ENCODE results near the gene DARS1.

The DARS1 gene

DNA sequence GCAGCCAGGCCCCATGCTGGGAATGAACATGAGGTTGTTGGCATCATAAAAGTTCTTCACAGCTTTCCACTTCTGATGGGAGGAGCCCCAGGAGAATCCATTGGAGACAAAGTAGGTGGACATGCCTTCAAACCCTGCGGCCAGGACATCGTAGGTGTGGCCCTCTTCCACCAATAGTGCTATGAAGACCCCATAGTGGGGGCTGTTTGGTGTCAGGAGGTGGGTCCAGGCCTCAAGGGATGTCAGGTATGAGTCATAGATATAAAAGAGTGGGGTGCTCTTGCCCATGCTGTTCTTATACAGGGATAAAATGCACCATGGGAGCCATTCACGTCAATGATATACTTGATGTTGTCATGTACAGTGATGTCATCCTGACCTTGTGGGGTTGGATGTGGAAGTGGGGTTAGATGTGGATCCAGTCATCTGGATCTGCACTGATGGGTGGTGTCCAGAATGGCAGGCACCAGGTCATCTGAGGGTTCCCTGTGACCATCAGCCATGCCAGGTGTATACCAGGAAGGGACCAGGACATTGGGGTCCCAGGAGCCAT lies 87.1 kb downstream of the DARS1 start:
- Histone ChIP-seq H2AFZ (ENCODE audit: low read depth, low read length) (no peak overlapping the region), H3K27me3 (ENCODE audit: low read depth, low read length) (no peaks in the 10 kb centered on the region), H3K9me3 (ENCODE audit: insufficient read depth, low read length) (no peaks in the 10 kb centered on the region), H3K4me1 (ENCODE audit: low read length) (no peaks in the 10 kb centered on the region), H3K36me3 (replicated peaks; ENCODE audit: low read depth, low read length) (no peaks in the 10 kb centered on the region), H3K4me2 (ENCODE audit: low read length) (no peak overlapping the region), H3K9ac (ENCODE audit: low read length) (no peak overlapping the region), H4K20me1 (ENCODE audit: insufficient read depth, low read length) (no peaks in the 10 kb centered on the region), H3K27ac (ENCODE audit: low read length) (no peak overlapping the region), H3K79me2 (ENCODE audit: low read length) (no peaks in the 10 kb centered on the region), H3K4me3 (ENCODE audit: low read length) (no peak overlapping the region)
- TF ChIP-seq, protein P1, sequence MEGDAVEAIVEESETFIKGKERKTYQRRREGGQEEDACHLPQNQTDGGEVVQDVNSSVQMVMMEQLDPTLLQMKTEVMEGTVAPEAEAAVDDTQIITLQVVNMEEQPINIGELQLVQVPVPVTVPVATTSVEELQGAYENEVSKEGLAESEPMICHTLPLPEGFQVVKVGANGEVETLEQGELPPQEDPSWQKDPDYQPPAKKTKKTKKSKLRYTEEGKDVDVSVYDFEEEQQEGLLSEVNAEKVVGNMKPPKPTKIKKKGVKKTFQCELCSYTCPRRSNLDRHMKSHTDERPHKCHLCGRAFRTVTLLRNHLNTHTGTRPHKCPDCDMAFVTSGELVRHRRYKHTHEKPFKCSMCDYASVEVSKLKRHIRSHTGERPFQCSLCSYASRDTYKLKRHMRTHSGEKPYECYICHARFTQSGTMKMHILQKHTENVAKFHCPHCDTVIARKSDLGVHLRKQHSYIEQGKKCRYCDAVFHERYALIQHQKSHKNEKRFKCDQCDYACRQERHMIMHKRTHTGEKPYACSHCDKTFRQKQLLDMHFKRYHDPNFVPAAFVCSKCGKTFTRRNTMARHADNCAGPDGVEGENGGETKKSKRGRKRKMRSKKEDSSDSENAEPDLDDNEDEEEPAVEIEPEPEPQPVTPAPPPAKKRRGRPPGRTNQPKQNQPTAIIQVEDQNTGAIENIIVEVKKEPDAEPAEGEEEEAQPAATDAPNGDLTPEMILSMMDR (IDR thresholded peaks at IDR 0.05; ENCODE audit: low read depth, low read length): no peak
- TF ChIP-seq EZH2phosphoT487 (IDR thresholded peaks at IDR 0.05; ENCODE audit: low read depth): no peak

- Histone ChIP-seq H3K27ac (ENCODE audit: low read length) (no peak overlapping the region), H3K4me2 (ENCODE audit: low read length) (no peak overlapping the region), H4K20me1 (ENCODE audit: insufficient read depth, low read length) (no peaks in the 10 kb centered on the region), H2AFZ (ENCODE audit: low read depth, low read length) (no peak overlapping the region), H3K4me1 (ENCODE audit: low read length) (no peaks in the 10 kb centered on the region), H3K9me3 (ENCODE audit: insufficient read depth, low read length) (no peaks in the 10 kb centered on the region), H3K36me3 (replicated peaks; ENCODE audit: low read depth, low read length) (no peaks in the 10 kb centered on the region), H3K27me3 (ENCODE audit: low read depth, low read length) (no peaks in the 10 kb centered on the region), H3K9ac (ENCODE audit: low read length) (no peak overlapping the region), H3K4me3 (ENCODE audit: low read length) (no peak overlapping the region), H3K79me2 (ENCODE audit: low read length) (no peaks in the 10 kb centered on the region)
- TF ChIP-seq, protein P1 (IDR thresholded peaks at IDR 0.05; ENCODE audit: low read depth, low read length): no peak
- no peak for TF ChIP-seq EZH2phosphoT487 (IDR thresholded peaks at IDR 0.05; ENCODE audit: low read depth)
Observed at GRCh38 chr2:135894930-135895329, 90.5 kb downstream of the DARS1 start.

- Histone ChIP-seq H4K20me1 (ENCODE audit: insufficient read depth, low read length) (no peaks in the 10 kb centered on the region), H3K36me3 (replicated peaks; ENCODE audit: low read depth, low read length) (no peaks in the 10 kb centered on the region)
Observed at GRCh38 chr2:135893374-135893794, 92.0 kb downstream of the DARS1 start.

DNA sequence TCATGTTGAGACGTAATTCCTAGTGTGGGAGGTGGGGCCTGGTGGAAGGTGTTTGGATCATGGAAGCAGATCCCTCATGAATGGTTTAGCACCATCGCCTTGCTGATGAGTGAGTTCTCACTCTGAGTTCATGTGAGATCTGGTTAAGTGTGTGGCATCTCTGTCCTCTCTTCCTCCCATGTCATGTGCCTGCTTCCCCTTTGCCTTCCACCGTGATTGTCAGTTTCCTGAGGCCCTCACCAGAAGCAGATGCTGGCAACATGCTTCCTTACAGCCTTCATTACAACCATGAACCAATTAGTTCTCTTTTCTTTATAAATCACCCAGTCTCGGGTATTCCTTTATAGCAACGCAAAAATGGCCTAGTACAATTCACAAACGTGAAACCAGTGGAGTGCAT lies 94.6 kb downstream of the DARS1 start:
- Histone ChIP-seq H4K20me1 (ENCODE audit: insufficient read depth, low read length) (no peaks in the 10 kb centered on the region), H3K79me2 (ENCODE audit: low read length) (no peaks in the 10 kb centered on the region), H3K27me3 (ENCODE audit: low read depth, low read length) (no peaks in the 10 kb centered on the region), H3K36me3 (replicated peaks; ENCODE audit: low read depth, low read length) (no peaks in the 10 kb centered on the region), H3K4me1 (ENCODE audit: low read length) (no peaks in the 10 kb centered on the region), H3K9ac (ENCODE audit: low read length) (no peak overlapping the region), H3K4me2 (ENCODE audit: low read length) (no peak overlapping the region), H2AFZ (ENCODE audit: low read depth, low read length) (no peak overlapping the region), H3K27ac (ENCODE audit: low read length) (no peak overlapping the region), H3K4me3 (ENCODE audit: low read length) (no peak overlapping the region), H3K9me3 (ENCODE audit: insufficient read depth, low read length) (no peaks in the 10 kb centered on the region)
- TF ChIP-seq EZH2phosphoT487 (IDR thresholded peaks at IDR 0.05; ENCODE audit: low read depth): no peak
- TF ChIP-seq, protein P1 (IDR thresholded peaks at IDR 0.05; ENCODE audit: low read depth, low read length): no peak

More at GRCh38 chr2:135893374-135893794, 92.0 kb downstream of the DARS1 start:
- Histone ChIP-seq H3K9me3 (ENCODE audit: insufficient read depth, low read length) (no peaks in the 10 kb centered on the region), H3K79me2 (ENCODE audit: low read length) (no peaks in the 10 kb centered on the region), H3K27me3 (ENCODE audit: low read depth, low read length) (no peaks in the 10 kb centered on the region), H3K4me2 (ENCODE audit: low read length) (no peak overlapping the region), H2AFZ (ENCODE audit: low read depth, low read length) (no peak overlapping the region), H3K9ac (ENCODE audit: low read length) (no peak overlapping the region), H3K4me3 (ENCODE audit: low read length) (no peak overlapping the region), H3K27ac (ENCODE audit: low read length) (no peak overlapping the region), H3K4me1 (ENCODE audit: low read length) (no peaks in the 10 kb centered on the region)
- TF ChIP-seq EZH2phosphoT487 (IDR thresholded peaks at IDR 0.05; ENCODE audit: low read depth): no peak
- TF ChIP-seq, protein P1 (IDR thresholded peaks at IDR 0.05; ENCODE audit: low read depth, low read length): peak; percentile 8; the same call in 1 of the 2 replicates
